Measurements from ENCODE around the gene ARID2. TPM values are rescaled to one million over a fixed set of nuclear protein-coding genes. Genes with fewer than 3 reads are reported as not detected.

Gene ARID2
- total and polyA plus RNA-seq, 10 of the 15 experiments (the other 5 are each of a cell fraction or from before 2014, with no cell fraction given), result 9.2 to 29.8 (median 20.3) TPM

DNA sequence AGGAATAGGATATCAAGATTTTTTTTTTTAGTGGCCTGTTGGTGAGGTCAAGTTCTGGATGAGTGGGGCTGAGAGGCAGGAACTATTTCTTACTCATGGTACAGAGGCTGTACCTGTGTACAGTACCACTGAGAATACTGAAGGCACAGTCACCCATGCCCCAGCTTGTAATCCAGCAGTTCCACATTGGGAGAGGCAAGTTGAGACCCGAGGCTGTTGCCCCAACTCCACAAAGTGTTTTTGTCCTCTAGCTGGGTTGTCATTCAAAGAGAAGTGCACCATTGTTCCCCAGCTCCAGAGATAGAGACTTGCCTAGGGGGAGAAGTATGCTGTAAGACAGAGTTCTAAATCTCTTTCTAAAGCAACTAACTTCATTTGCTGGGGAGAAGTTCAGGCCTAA is 38.7 kb downstream of the ARID2 start:
- no peak for FAIRE-seq
- 100% methylated on average over 1 of the region's 1 CpG for WGBS (ENCODE audit: insufficient coverage, insufficient replicate concordance, low lambda C conversion rate, missing lambda C conversion rate)
- no TSS peak for BruUV-seq (replicated peaks)

More for the DNA sequence above, 38.7 kb downstream of the ARID2 start:
- H3K4me3 ChIP-seq, result no peak overlapping the region
- intact Hi-C loops (cut with micrococcal nuclease; ENCODE audit: unreplicated experiment) (no loop called here), in situ Hi-C loops (cut with MboI) (no loop called here)
- no peaks in the 10 kb centered on the region for H3K4me1 ChIP-seq (ENCODE audit: control insufficient read depth, insufficient read depth, low read length)
- ChIA-PET SMC1A (ENCODE audit: uncharacterized antibody, unreplicated experiment) (interaction anchor here (0.7 to 1.2 kb wide), 3 partner anchors 8 to 26 kb away, joined by 3 to 4 read pairs (median 4); no protein-coding TSS in a partner anchor), POLR2A (interaction anchor here (1.0 kb wide), 1 partner anchor 14 kb away, joined by 3 read pairs; no protein-coding TSS in a partner anchor), CTCF (interaction anchor here (0.6 kb wide), 1 partner anchor 1443 kb away, joined by 3 read pairs; no protein-coding TSS in a partner anchor), RAD21 (ENCODE audit: unreplicated experiment) (no interaction called here)
- DNase-seq (ENCODE audit: low read depth, low spot score) (no peak), ATAC-seq (no peak)
- H3K36me3 ChIP-seq (ENCODE audit: control insufficient read depth in 2 of 2, insufficient read depth in 2 of 2, low read length in 1 of 2), result no peaks in the 10 kb centered on the region; a peak in 1 of 4 replicates
- no peak overlapping the region for H3K27ac ChIP-seq (ENCODE audit: control insufficient read depth, insufficient read depth)
- H4K20me1 ChIP-seq (ENCODE audit: control insufficient read depth, insufficient read depth), result no peaks in the 10 kb centered on the region
- no peak overlapping the region for H3K9ac ChIP-seq (ENCODE audit: control insufficient read depth, insufficient read depth, low read length)
- no peaks in the 10 kb centered on the region for H3K27me3 ChIP-seq (replicated peaks in 1 of 2; ENCODE audit: control insufficient read depth in 2 of 2, insufficient read depth in 2 of 2, low read length in 1 of 2)
- peaks cover 10% of the 10 kb centered on the region for H3K9me3 ChIP-seq (replicated peaks; ENCODE audit: control insufficient read depth, insufficient read depth, low read length)
- no peak for TF ChIP-seq NR2C1 (IDR thresholded peaks at IDR 0.05)
- TF ChIP-seq KDM1A (IDR thresholded peaks at IDR 0.05; ENCODE audit: borderline replicate concordance), result no peak
- TF ChIP-seq, protein P1, sequence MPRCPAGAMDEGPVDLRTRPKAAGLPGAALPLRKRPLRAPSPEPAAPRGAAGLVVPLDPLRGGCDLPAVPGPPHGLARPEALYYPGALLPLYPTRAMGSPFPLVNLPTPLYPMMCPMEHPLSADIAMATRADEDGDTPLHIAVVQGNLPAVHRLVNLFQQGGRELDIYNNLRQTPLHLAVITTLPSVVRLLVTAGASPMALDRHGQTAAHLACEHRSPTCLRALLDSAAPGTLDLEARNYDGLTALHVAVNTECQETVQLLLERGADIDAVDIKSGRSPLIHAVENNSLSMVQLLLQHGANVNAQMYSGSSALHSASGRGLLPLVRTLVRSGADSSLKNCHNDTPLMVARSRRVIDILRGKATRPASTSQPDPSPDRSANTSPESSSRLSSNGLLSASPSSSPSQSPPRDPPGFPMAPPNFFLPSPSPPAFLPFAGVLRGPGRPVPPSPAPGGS (IDR thresholded peaks at IDR 0.05; ENCODE audit: borderline replicate concordance, insufficient read depth, low read depth, low read length, poor library complexity, severe bottlenecking), result no peak
- TF ChIP-seq, protein P2, sequence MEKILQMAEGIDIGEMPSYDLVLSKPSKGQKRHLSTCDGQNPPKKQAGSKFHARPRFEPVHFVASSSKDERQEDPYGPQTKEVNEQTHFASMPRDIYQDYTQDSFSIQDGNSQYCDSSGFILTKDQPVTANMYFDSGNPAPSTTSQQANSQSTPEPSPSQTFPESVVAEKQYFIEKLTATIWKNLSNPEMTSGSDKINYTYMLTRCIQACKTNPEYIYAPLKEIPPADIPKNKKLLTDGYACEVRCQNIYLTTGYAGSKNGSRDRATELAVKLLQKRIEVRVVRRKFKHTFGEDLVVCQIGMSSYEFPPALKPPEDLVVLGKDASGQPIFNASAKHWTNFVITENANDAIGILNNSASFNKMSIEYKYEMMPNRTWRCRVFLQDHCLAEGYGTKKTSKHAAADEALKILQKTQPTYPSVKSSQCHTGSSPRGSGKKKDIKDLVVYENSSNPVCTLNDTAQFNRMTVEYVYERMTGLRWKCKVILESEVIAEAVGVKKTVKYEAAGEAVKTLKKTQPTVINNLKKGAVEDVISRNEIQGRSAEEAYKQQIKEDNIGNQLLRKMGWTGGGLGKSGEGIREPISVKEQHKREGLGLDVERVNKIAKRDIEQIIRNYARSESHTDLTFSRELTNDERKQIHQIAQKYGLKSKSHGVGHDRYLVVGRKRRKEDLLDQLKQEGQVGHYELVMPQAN (conservative IDR thresholded peaks at IDR 0.05), result no peak
- no peak overlapping the region for H2AFZ ChIP-seq (ENCODE audit: control insufficient read depth, low read depth, low read length)
- peaks cover 16% of the 10 kb centered on the region for H3K79me2 ChIP-seq (ENCODE audit: control insufficient read depth, insufficient read depth, low read length)
- no peak overlapping the region for H3K4me2 ChIP-seq (ENCODE audit: control insufficient read depth, insufficient read depth)
